GM12878 (cell line): ENCODE measurements around the gene NKAIN2. TPM values are rescaled to one million over a fixed set of nuclear protein-coding genes. Genes with fewer than 3 reads are reported as not detected.

Experiments
- ATAC-seq: fragments of 200-7000 bp; cut with Tn5 transposase; 3 replicates; pipeline ENCODE4 v1.9.1; 2020; ENCODE audit warnings: mild to moderate bottlenecking, moderate library complexity
- BruUV-seq: library from RNA; stranded (reverse); fragments of 400-500 nt; replicated peaks from 2 replicates; lab custom pipeline; 2021; lab: Mats Ljungman, UMichigan
- CTCF ChIA-PET: fragments of 300-600 bp; sonication (Branson Sonifier 250); formaldehyde crosslinking; extraction: SDS; loops from one replicate; lab custom pipeline; 2021; ENCODE audit warnings: inconsistent platforms; lab: Yijun Ruan, JAX
- POLR2A ChIA-PET: fragments of 350-600 bp; formaldehyde crosslinking; extraction: SDS; loops from one replicate; lab custom pipeline; 2021; ENCODE audit warnings: inconsistent platforms; lab: Charles Lee
- RAD21 ChIA-PET: fragments of 300-600 bp; sonication (Branson Sonifier 250); formaldehyde crosslinking; loops from one replicate; lab custom pipeline; 2023; ENCODE audit warnings: antibody characterized with exemption; ENCODE audit not compliant: unreplicated experiment; lab: Charles Lee
- SMC1A ChIA-PET: fragments of 300-600 bp; sonication (Branson Sonifier 250); formaldehyde crosslinking; loops from one replicate; lab custom pipeline; 2023; ENCODE audit not compliant: unreplicated experiment, uncharacterized antibody; lab: Charles Lee
- DNase-seq: peaks from one replicate; pipeline ENCODE4 v3.0.0-alpha.2; 2011; ENCODE audit warnings: low read depth, low spot score
- FAIRE-seq: peaks from 3 replicates; lab custom pipeline; 2011; peaks lifted over from hg19 to GRCh38; lab: Jason Lieb, UNC
- H2AFZ ChIP-seq: 2 replicates; pipeline ENCODE4 v1.6.0; 2011; ENCODE audit warnings: low read depth, low read length, control low read depth; ENCODE audit not compliant: control insufficient read depth
- H3K27ac ChIP-seq: 2 replicates; pipeline ENCODE4 v1.5.1; 2011; ENCODE audit warnings: control low read depth; ENCODE audit not compliant: control insufficient read depth, insufficient read depth
- H3K27me3 ChIP-seq, 2 experiments: replicated peaks in 1 of 2; 2 replicates each; pipeline versions ENCODE4 v1.6.0 to v1.6.1; 2011; ENCODE audit warnings: low read length in 1 of 2; ENCODE audit not compliant: control insufficient read depth in 2 of 2, insufficient read depth in 2 of 2
- H3K36me3 ChIP-seq, 2 experiments: 2 replicates each; pipeline ENCODE4 v1.5.1; 2011; ENCODE audit warnings: low read length in 1 of 2; ENCODE audit not compliant: control insufficient read depth in 2 of 2, insufficient read depth in 2 of 2
- H3K4me1 ChIP-seq: 2 replicates; pipeline ENCODE4 v1.6.1; 2011; ENCODE audit warnings: mild to moderate bottlenecking, low read length, moderate library complexity, mixed read lengths; ENCODE audit not compliant: control insufficient read depth, insufficient read depth
- H3K4me2 ChIP-seq: 2 replicates; pipeline ENCODE4 v1.6.0; 2011; ENCODE audit warnings: control low read depth; ENCODE audit not compliant: control insufficient read depth, insufficient read depth
- H3K4me3 ChIP-seq: fragments of 200-600 bp; sonication (generic); 2 replicates; pipeline ENCODE4 v1.5.1; 2016
- H3K79me2 ChIP-seq: 2 replicates; pipeline ENCODE4 v1.6.0; 2011; ENCODE audit warnings: low read length; ENCODE audit not compliant: control insufficient read depth, insufficient read depth
- H3K9ac ChIP-seq: 2 replicates; pipeline ENCODE4 v1.8.0; 2011; ENCODE audit warnings: low read length, control low read depth, mixed read lengths; ENCODE audit not compliant: control insufficient read depth, insufficient read depth
- H3K9me3 ChIP-seq: replicated peaks from 3 replicates; pipeline ENCODE4 v1.5.1; 2011; ENCODE audit warnings: mild to moderate bottlenecking, low read length; ENCODE audit not compliant: control insufficient read depth, insufficient read depth
- H4K20me1 ChIP-seq: 2 replicates; pipeline ENCODE4 v1.6.0; 2011; ENCODE audit not compliant: control insufficient read depth, insufficient read depth
- ATF7 ChIP-seq: fragments of 450-650 bp; IDR thresholded peaks from 2 replicates; pipeline ENCODE4 v1.6.1; 2016; ENCODE audit warnings: low read depth, mild to moderate bottlenecking
- BMI1 ChIP-seq: fragments of 450-650 bp; IDR thresholded peaks from 2 replicates; pipeline ENCODE4 v1.6.1; 2016; ENCODE audit warnings: mild to moderate bottlenecking, moderate library complexity, borderline replicate concordance
- CBX3 ChIP-seq: fragments of 200-600 bp; sonication (generic); IDR thresholded peaks from 2 replicates; pipeline ENCODE4 v1.6.1; 2016; ENCODE audit warnings: low read depth, borderline replicate concordance
- CREM ChIP-seq: IDR thresholded peaks from 2 replicates; pipeline ENCODE4 v1.6.1; 2014; ENCODE audit warnings: antibody characterized with exemption, low read depth
- EED ChIP-seq: sonication (generic); IDR thresholded peaks from 2 replicates; pipeline ENCODE4 v1.6.1; 2016; ENCODE audit warnings: antibody characterized with exemption, low read depth
- EP300 ChIP-seq, 2 experiments: fragments of 150-350 bp in 1 of 2; IDR thresholded peaks; 2 replicates each; pipeline ENCODE4 v1.6.1; 2011 to 2012; ENCODE audit warnings: low read depth in 2 of 2, low read length in 2 of 2, borderline replicate concordance in 1 of 2, improper control_type of control experiment in 1 of 2, inconsistent platforms in 1 of 2; ENCODE audit not compliant: control insufficient read depth in 1 of 2
- EZH2 ChIP-seq: IDR thresholded peaks from 2 replicates; pipeline ENCODE4 v1.6.1; 2012; ENCODE audit warnings: low read depth, mild to moderate bottlenecking, control low read depth, inconsistent platforms, low read length, borderline replicate concordance; ENCODE audit not compliant: control insufficient read depth
- HCFC1 ChIP-seq: fragments of 150-350 bp; IDR thresholded peaks from 2 replicates; pipeline ENCODE4 v1.6.1; 2014; ENCODE audit warnings: low read length
- IKZF1 ChIP-seq: fragments of 450-650 bp; conservative IDR thresholded peaks from 2 replicates; pipeline ENCODE4 v1.6.1; 2017; ENCODE audit warnings: antibody characterized with exemption, mild to moderate bottlenecking
- MEF2A ChIP-seq: IDR thresholded peaks from 2 replicates; pipeline ENCODE4 v1.6.1; 2011; ENCODE audit warnings: low read depth, mild to moderate bottlenecking, low read length, moderate library complexity; ENCODE audit not compliant: insufficient read depth
- RFX5 ChIP-seq: IDR thresholded peaks from 2 replicates; pipeline ENCODE4 v1.6.1; 2011; ENCODE audit warnings: low read depth, low read length, improper control_type of control experiment
- RUNX3 ChIP-seq: IDR thresholded peaks from 2 replicates; pipeline ENCODE4 v1.6.1; 2012; ENCODE audit warnings: low read length, inconsistent platforms
- SP1 ChIP-seq: IDR thresholded peaks from one replicate; pipeline ENCODE4 v1.6.1; 2011; ENCODE audit warnings: low read depth, low read length
- STAT1 ChIP-seq: fragments of 450-650 bp; conservative IDR thresholded peaks from 2 replicates; pipeline ENCODE4 v1.6.1; 2014; ENCODE audit warnings: antibody characterized with exemption, mild to moderate bottlenecking
- ZNF24 ChIP-seq: fragments of 450-650 bp; IDR thresholded peaks from 2 replicates; pipeline ENCODE4 v1.6.1; 2017; ENCODE audit warnings: antibody characterized with exemption, mild to moderate bottlenecking
- ZSCAN29 ChIP-seq: fragments of 450-650 bp; IDR thresholded peaks from 2 replicates; pipeline ENCODE4 v1.6.1; 2017; ENCODE audit warnings: mild to moderate bottlenecking, moderate library complexity
- WGBS: methylation state at CpG from one replicate; pipeline ENCODE4 v1.1.6; 2016; ENCODE audit warnings: low lambda C conversion rate; ENCODE audit not compliant: insufficient replicate concordance, insufficient coverage; ENCODE audit errors: missing lambda C conversion rate; 5-methylcytosine and 5-hydroxymethylcytosine counted together
- in situ Hi-C: fragments of 300-500 bp; cut with MboI; formaldehyde crosslinking; loops from 9 replicates; pipeline ENCODE4 v1.14.3; 2018; ENCODE audit warnings: mixed read lengths
- intact Hi-C: fragments of 100-400 bp; cut with micrococcal nuclease; formaldehyde crosslinking; loops from one replicate; pipeline ENCODE4 v1.14.2; 2022; ENCODE audit not compliant: unreplicated experiment
- polyA plus RNA-seq, 11 experiments: library from polyadenylated mRNA; depleted of rRNA in 4 of 11; unstranded in 6 of 11; stranded (reverse) in 5 of 11; fragments of >200 nt; fragmentation: Nextera tagmentation in 4 of 11; fragmentation: Illumina TruSeq in 1 of 11; extraction: Ambion mirVana in 4 of 11; extraction: Trizol in 1 of 11; gene quantifications; 1 replicate in 1 of 11; 2 replicates in 10 of 11; pipeline versions ENCODE4 v1.2.1 to v1.2.3, GENCODE V29; 2011 to 2016; ENCODE audit warnings: inconsistent platforms in 2 of 11, missing spikeins in 2 of 11, low read depth in 1 of 11
- total RNA-seq, 4 experiments: library from RNA; depleted of rRNA in 3 of 4; stranded (reverse); fragments of >200 nt in 3 of 4; fragmentation: Illumina TruSeq in 1 of 4; extraction: Trizol in 1 of 4; gene quantifications; 2 replicates each; pipeline versions ENCODE4 v1.2.1 to v1.2.3, GENCODE V29; 2013 to 2021
- TF ChIP-seq, protein P1 (sequence below): fragments of 450-650 bp; formaldehyde crosslinking; IDR thresholded peaks from 2 replicates; pipeline ENCODE4 v1.4.0; 2020; ENCODE audit warnings: mild to moderate bottlenecking, moderate library complexity
- TF ChIP-seq, protein P2 (sequence below): fragments of 150-350 bp; IDR thresholded peaks from 2 replicates; pipeline ENCODE4 v1.6.1; 2014; ENCODE audit warnings: mild to moderate bottlenecking, low read depth, low read length

The NKAIN2 gene
- total and polyA plus RNA-seq, 10 of the 15 experiments (the other 5 are each of a cell fraction or from before 2014, with no cell fraction given) = not detected

DNA sequence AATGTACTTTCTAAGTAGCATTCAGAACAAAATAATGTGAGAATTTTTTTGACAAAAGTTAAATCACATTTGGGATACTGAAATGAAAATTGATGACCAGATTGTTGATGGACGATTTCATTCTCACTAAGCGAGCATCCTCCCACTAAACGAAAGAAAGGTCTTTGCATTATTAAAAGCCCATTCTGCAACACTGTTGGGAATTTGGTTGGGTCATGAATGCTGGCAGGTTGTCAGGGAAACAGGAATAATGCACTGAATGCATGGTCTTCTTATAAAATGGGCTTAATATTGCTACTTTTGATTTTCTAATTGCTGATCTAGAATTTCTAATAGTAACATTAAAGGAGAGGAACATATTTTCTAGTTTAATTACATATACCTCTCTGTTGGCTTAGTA lies 229.8 kb downstream of the NKAIN2 start (continued):
- TF ChIP-seq, protein P1, sequence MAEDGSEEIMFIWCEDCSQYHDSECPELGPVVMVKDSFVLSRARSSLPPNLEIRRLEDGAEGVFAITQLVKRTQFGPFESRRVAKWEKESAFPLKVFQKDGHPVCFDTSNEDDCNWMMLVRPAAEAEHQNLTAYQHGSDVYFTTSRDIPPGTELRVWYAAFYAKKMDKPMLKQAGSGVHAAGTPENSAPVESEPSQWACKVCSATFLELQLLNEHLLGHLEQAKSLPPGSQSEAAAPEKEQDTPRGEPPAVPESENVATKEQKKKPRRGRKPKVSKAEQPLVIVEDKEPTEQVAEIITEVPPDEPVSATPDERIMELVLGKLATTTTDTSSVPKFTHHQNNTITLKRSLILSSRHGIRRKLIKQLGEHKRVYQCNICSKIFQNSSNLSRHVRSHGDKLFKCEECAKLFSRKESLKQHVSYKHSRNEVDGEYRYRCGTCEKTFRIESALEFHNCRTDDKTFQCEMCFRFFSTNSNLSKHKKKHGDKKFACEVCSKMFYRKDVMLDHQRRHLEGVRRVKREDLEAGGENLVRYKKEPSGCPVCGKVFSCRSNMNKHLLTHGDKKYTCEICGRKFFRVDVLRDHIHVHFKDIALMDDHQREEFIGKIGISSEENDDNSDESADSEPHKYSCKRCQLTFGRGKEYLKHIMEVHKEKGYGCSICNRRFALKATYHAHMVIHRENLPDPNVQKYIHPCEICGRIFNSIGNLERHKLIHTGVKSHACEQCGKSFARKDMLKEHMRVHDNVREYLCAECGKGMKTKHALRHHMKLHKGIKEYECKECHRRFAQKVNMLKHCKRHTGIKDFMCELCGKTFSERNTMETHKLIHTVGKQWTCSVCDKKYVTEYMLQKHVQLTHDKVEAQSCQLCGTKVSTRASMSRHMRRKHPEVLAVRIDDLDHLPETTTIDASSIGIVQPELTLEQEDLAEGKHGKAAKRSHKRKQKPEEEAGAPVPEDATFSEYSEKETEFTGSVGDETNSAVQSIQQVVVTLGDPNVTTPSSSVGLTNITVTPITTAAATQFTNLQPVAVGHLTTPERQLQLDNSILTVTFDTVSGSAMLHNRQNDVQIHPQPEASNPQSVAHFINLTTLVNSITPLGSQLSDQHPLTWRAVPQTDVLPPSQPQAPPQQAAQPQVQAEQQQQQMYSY (CRISPR knock-in tag) = no peak
- no peak for TF ChIP-seq EED
- no peak for TF ChIP-seq SP1
- no peak for TF ChIP-seq RUNX3
- TF ChIP-seq, all 136 proteins: peak for 0

DNA sequence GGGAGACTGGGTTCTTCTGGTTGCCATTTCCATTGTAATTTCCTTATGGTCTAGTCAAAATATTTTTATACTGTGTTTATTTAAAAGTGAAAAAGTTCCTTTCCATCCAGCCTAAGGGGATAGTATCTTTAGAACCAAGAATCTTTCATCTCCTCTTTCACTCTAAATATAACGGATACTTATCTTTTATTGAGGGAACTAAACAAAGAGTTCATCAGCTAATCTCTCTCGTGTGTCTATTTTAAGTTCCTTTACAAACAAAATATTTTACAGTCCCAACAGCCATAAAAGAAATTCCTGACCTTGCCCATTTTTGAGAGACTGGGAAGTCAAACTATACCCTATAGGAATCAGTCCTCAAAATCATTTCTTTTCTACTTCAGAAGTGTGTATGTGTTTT lies 232.7 kb downstream of the NKAIN2 start:
- Histone ChIP-seq H4K20me1 (no peaks in the 10 kb centered on the region), H3K79me2 (no peaks in the 10 kb centered on the region), H3K27ac (no peak overlapping the region), H3K27me3 (no peaks in the 10 kb centered on the region), H3K9ac (no peak overlapping the region), H3K4me1 (no peaks in the 10 kb centered on the region), H3K4me3 (no peak overlapping the region), H3K36me3 (no peaks in the 10 kb centered on the region), H2AFZ (no peak overlapping the region), H3K9me3 (no peaks in the 10 kb centered on the region), H3K4me2 (no peak overlapping the region)
- intact Hi-C loops (no loop called here), in situ Hi-C loops (no loop called here)
- CTCF ChIA-PET = no interaction called here
- DNase-seq (no peak), FAIRE-seq (no peak), ATAC-seq (no peak)
- RAD21 ChIA-PET = no interaction called here
- SMC1A ChIA-PET = no interaction called here
- TF ChIP-seq CREM (no peak), ZSCAN29 (no peak), CBX3 (no peak), EZH2 (no peak), MEF2A (no peak), EP300 (IDR thresholded peaks at IDR 0.05; ENCODE audit: borderline replicate concordance in 1 of 2, control insufficient read depth in 1 of 2, low read depth in 2 of 2, low read length in 2 of 2) (no peak), ATF7 (no peak), BMI1 (no peak), RFX5 (no peak), HCFC1 (no peak), ZNF24 (no peak), IKZF1 (no peak), STAT1 (no peak)
- TF ChIP-seq, protein P2, sequence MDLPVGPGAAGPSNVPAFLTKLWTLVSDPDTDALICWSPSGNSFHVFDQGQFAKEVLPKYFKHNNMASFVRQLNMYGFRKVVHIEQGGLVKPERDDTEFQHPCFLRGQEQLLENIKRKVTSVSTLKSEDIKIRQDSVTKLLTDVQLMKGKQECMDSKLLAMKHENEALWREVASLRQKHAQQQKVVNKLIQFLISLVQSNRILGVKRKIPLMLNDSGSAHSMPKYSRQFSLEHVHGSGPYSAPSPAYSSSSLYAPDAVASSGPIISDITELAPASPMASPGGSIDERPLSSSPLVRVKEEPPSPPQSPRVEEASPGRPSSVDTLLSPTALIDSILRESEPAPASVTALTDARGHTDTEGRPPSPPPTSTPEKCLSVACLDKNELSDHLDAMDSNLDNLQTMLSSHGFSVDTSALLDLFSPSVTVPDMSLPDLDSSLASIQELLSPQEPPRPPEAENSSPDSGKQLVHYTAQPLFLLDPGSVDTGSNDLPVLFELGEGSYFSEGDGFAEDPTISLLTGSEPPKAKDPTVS = no peak
- no TSS peak for BruUV-seq
- 45% methylated on average over 2 of the region's 2 CpGs for WGBS
- POLR2A ChIA-PET = no interaction called here
